Measurements from ENCODE around the gene PDZRN4.

DNA sequence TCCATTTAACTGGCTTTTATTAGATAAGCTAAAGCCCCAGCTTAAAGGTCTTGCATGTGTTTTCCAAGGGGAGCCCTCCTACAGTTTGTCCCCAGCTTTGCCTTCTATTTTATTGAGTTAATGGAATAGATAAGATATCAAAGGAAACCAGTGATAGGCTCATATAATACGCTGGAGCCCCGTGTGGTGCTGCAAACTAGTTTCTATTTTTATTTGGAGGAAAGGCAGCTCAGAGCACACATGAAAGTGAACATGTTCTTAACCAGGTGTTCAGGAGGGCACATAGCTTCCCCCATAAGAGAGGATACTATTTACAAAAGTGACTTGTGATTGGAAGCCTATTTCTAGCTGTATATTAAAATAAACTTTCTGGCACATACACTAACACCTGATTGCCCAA is 251.7 kb downstream of the PDZRN4 start:
- TF ChIP-seq, protein P1, sequence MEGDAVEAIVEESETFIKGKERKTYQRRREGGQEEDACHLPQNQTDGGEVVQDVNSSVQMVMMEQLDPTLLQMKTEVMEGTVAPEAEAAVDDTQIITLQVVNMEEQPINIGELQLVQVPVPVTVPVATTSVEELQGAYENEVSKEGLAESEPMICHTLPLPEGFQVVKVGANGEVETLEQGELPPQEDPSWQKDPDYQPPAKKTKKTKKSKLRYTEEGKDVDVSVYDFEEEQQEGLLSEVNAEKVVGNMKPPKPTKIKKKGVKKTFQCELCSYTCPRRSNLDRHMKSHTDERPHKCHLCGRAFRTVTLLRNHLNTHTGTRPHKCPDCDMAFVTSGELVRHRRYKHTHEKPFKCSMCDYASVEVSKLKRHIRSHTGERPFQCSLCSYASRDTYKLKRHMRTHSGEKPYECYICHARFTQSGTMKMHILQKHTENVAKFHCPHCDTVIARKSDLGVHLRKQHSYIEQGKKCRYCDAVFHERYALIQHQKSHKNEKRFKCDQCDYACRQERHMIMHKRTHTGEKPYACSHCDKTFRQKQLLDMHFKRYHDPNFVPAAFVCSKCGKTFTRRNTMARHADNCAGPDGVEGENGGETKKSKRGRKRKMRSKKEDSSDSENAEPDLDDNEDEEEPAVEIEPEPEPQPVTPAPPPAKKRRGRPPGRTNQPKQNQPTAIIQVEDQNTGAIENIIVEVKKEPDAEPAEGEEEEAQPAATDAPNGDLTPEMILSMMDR (IDR thresholded peaks at IDR 0.05): no peak
- TF ChIP-seq POLR2A (IDR thresholded peaks at IDR 0.05; ENCODE audit: low read depth): no peak

Measured in esophagus muscularis mucosa (tissue), 3 donors.